ENCODE results near the gene PLXNA3. TPM values are rescaled to one million over a fixed set of nuclear protein-coding genes. Genes with fewer than 3 reads are reported as not detected.

The PLXNA3 gene
- 3.9 and 5.4 TPM in 2 replicates for total RNA-seq (2014; rRNA removed; shearing (Covaris generic))

DNA sequence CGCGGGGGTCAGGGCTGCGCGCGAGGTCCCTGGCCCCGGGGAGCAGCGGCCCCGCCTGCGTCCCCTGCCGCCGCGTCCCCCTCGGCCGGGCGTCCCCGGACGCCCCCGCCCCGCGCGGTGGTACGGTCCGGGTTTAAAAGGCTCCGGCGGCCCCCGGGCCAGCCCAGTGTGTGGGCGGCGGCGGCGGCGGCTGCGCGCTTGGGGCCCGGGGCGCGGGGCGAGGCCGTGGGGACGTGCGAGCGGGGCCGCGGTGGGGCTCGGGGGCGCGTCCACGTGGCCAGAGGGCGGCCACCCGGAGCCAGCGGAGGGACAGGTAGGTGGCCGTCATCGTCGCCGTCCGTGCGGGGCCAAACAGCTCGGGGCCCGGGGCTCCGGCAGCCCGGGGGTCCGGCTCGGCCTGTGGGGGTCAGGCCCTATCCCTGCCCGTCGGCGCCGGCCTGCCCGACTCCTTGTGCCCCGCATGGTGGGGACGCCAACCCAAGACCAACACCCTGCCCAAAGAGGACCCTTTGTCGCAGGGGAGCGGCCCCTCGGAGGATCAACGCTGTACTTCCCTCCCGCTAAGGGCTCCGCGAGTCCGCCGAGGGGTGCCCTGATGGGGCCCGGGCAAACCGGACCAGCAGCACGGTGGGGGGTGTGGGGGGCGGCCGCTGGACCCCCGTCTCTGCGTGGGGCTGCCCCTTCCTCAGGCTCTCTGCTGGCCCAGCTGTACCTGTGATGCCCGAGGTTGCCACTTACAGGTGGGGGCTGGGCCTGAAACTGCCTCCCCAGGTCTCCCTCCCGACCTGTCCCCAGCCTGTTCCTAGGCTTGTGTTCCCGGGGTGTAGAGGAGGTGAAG is at the start of gene PLXNA3:
Gene PLXNA3 (plus strand): TSS at position 166 of the 838 bp plus-strand sequence. CDS start 1,903 bp downstream, outside the sequence.
- DNase-seq (ENCODE audit: low read depth), result peak; percentile 35

DNA sequence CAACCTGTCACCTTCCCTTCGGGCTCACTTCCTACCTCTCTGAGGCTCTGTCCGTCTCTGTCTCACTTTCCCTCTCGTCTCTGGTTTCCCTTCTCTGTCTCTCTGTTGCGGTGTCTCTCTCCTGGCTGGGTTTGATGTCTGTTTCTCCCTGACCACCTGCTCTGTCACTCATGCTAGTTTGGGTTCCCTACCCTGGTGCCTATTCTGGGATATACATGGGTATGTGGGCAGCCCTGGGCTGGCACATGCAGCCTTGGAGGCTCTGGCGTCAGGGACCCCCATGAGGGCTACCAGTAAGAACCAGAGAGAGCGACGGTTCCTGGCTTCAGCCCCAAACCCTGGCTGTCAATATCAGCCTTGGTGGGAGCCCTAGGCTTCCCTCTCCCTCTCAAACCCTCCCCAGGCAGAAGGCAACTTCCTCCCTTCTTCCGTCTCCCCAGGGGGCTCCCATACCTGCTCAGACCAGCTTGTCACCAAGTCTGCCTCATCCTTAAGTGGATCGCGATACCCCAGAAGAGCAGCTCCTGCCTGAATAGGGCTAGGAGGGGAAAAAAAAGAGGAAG is 49.3 kb upstream of the PLXNA3 start:
- no peak for DNase-seq (ENCODE audit: low read depth)

DNA sequence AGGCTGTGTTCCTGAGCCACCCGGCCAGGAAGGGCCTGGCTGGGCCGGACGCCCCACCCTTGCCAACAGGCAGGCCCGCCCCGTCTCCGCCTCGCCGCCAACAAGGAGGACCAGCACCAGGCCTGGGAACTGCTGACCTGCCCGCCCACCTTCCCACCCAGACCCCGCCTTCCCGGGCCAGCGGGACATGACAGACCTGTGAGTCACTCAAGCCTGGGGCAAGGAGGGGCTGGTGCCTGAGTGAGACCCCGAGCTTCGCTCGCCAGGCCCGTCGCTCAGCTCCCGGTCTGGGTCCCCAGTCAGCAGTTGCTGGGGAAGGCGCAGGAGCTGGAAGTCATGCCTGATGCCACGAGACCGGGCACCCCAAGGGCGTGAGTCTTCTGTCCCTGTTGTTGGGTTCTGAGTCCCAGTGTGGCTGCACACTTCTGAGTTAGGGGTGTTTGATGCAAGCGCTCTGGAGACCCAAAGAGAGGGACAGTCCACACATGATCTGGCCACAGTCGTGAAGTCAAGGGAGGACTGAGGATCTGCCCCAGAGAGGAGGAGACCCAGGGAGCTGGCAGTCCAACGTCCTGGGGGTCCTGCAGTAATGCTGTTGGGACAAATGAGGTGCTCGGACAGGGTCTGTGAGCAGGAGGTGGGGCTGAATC is 48.7 kb upstream of the PLXNA3 start, which contains the start of gene DNASE1L1:
Gene DNASE1L1 (minus strand): TSS at position 33 of the 650 bp plus-strand sequence. CDS start 3,686 bp downstream, outside the sequence.
- peak; percentile 88 for DNase-seq (ENCODE audit: low read depth)

DNA sequence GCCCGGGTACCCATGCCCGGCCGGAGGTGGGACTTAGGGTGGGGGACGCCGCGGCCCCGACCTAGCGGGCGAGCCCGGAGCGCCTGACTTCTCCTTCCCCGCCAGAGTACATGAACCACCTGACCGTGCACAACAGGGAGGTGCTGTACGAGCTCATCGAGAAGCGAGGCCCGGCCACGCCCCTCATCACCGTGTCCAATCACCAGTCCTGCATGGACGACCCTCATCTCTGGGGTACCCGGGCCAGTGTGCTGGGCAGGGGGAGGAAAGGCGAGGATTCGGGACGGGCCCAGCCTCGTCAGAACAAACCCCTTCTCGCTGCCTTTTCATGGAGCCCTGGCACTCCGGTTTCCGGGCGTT is 46.1 kb upstream of the PLXNA3 start:
- no peak for DNase-seq (ENCODE audit: low read depth)

DNA sequence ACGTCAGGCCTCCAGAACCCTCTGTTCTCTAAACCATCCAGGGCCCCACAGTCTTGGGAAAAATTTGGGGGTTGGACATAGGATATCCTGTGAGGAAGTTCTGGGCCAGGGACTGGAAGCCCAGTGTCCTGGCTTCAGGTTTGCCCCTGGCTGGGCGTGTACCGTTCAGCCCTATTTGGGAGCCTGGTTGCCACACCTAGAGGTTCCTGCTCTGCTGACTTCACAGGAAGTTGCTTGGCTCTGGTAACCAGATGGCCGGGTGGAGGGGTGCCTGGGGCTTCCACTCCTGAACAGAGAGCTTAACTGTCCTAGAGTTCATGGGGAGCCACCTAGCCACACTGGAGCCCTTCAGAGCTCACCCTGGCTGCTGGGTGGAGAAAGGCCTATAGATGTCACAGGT is 45.6 kb upstream of the PLXNA3 start:
- DNase-seq (ENCODE audit: low read depth), result no peak

DNA sequence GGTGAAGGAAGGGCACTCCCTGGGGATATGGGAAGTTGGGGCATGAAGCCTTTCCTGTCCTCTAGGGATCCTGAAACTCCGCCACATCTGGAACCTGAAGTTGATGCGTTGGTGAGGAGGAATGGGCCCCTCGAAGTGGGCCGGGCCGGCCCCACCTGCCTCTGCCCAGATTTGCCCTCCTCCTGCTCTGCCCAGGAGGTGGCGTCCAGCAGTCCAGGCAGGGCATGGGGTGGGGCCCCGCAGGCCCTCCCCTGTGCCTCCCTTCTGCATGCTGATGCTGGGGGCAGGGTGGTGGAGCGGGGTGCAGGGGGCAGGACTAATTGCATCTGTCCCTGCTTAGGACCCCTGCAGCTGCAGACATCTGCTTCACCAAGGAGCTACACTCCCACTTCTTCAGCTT is 44.9 kb upstream of the PLXNA3 start:
- no peak for DNase-seq (ENCODE audit: low read depth)

DNA sequence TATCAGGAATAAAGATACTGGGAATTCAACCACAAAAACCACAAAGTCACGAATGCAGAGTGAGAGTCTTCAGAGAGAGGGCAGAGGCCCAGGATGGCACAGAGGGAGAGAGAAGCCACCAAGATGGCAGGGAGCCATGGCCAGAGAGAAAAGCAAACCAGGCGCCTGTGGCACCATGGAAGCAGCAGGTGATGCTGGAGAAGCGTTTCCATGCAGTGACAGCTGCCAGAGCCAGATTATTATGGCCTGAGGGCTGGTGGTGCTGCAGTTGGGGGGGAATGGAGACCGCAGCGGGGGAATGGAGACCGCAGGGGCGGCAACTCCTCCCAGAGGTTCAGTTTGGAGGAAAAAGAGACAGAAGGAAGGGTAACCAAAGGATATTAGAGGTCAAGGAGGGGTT is 40.9 kb upstream of the PLXNA3 start:
- DNase-seq (ENCODE audit: low read depth), result peak; percentile 81

DNA sequence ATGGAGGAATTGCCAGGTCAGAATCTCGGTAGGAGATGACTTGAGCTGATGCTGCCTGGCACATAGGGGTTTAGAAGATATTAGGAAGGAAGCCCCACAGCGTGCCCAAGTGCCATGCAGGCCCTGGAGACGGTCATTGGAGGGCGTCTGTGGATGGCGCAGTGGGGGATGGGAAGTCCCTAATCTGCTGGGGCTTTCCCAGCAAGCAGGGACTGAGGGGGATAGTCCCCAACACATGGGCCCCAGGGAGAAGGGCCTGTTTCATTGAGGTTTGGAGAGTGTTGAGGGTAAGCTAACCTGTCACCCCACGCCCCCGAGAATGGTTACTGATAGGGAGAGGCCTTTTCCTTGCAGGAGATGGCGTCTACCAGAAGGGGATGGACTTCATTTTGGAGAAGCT is 38.9 kb upstream of the PLXNA3 start:
- DNase-seq (ENCODE audit: low read depth), result no peak

DNA sequence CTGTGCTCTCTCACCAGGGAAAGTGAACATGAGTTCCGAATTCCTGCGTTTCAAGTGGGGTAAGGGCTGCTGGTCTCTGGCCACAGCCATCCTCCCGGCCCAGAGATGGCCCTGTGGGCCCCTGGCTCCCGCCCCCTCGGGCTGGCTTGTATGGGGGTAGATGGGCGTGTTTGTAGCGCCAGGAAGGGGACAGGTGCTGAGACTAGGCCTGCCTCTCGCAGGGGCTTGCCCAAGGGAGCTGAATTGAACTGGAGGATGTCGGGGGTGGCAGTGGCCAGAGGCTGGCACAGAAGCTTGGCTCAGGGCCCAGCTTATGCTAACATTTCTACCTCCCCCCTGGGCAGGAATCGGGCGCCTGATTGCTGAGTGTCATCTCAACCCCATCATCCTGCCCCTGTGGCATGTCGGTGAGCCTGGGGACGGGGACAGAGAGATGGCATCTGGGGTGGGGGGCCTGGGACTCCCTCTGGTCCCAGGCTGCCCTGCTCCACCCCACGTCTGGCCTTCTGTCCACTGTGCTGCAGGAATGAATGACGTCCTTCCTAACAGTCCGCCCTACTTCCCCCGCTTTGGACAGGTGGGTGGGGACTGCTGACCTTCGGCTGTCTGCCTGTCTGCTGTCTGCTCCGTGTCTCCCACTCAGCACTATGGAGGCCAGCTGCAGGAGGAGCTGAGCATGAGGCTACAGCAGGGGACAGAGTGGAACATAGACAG is 38.2 kb upstream of the PLXNA3 start:
- DNase-seq (ENCODE audit: low read depth), result no peak

DNA sequence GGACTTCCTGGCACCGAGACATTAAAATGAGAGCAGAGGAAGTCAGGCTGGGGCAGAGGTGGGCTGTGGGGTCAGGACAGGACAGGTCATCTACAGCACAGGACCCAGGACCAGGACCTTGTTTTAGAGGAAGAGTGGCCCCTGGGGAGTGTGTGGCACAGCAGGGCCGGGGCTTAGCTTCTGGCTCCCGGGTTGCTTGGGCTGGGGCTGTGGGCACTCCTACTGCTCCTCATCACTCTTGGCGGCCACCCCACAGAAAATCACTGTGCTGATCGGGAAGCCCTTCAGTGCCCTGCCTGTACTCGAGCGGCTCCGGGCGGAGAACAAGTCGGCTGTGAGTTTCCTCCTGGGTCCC is 37.7 kb upstream of the PLXNA3 start:
- no peak for DNase-seq (ENCODE audit: low read depth)

DNA sequence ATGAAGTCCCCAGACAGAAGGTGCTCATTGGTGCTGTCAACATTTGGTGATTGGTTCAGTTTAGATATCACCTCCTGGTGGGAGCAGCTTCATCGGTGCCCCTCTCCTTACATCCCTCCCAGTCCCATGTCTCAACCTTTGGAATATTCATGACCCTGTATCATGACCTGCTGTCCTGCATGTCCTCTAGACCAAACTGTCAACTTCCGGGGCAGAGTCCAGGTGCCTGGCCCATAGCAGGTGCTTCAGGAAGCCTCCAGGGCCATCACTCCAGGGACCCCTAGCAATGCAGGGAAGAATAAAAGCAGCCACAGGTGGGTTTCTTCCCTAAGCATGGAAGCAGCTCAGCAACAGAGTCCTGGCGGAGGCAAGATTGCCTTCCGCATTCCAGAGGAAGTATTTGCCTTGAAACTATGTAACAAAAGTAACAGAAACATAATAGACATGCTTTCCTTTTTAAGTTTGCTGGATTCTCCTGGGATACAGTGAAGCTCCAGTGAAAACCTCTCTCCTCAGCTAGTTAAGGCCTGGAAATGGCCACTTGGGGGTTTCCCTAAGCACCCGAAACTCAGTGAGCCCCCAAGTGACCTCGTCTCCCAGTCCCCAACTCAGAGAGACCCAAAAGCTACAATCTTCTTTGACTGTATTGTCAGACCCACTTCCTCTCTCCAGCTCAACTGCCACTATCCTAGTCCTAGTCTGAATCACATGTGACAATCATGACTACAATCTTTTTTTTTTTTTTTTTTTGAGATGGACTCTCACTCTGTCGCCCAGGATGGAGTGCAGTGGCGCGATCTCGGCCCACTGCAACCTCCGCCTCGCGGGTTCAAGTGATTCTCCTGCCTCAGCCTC is 30.9 kb upstream of the PLXNA3 start:
- no peak for DNase-seq (ENCODE audit: low read depth)

DNA sequence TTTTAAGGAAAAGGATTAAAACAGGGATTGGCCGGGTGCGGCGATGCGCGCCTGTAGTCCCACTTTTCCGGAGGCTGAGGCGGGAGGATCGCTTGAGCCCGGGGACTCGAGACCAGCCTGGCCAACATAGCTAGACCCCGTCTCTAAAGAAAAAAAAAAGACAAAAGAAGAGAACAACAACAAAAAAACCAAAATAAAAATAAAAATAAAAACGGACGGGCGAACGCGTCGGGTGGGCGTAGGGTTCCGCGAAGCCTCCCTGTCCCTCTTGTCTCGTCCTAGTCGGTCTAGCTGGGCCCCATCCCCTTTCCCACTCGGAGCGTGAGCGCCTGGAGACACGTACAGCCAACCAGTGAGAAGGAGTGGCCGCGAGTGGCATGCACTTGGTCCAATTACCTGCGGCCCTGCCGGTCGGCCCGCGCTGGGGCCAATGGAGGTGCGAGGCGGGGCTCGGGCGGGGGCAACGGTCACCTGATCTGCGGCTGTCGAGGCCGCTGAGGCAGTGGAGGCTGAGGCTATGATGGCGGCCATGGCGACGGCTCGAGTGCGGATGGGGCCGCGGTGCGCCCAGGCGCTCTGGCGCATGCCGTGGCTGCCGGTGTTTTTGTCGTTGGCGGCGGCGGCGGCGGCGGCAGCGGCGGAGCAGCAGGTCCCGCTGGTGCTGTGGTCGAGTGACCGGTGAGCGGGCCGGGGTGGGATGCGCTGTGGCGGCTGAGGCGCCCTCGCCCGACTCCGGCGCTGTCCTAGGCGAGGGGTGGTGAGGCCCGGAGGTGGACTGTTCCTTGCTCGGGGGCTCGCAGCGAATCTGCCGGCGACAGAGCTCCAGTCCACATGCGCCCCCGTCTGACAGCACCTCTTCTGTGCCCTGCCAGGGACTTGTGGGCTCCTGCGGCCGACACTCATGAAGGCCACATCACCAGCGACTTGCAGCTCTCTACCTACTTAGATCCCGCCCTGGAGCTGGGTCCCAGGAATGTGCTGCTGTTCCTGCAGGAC is 29.6 kb upstream of the PLXNA3 start, which contains the start of gene ATP6AP1:
Gene ATP6AP1 (plus strand): TSS at position 502 of the 996 bp plus-strand sequence. CDS start 16 bp downstream, at position 518.
- DNase-seq (ENCODE audit: low read depth), result peak; percentile 92

DNA sequence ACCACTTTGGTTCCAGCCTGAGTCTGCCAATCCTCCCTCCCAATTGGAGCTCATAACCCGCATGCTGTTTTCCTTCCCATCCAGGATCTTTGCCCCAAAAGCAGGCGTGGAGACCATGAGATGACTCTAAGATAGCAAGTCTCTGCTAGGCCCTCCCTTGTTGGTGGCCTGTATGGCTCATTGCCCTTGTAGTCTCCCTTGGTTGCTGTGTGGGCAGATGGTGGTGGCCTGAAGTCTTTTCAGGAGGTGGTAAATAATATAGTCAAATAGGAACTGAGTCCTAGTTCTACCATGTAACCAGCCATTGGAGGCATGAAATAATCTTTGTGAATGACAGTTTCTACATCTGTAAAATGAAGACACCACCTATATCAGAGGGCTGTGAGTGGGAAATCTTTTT is 28.4 kb upstream of the PLXNA3 start:
- no peak for DNase-seq (ENCODE audit: low read depth)

DNA sequence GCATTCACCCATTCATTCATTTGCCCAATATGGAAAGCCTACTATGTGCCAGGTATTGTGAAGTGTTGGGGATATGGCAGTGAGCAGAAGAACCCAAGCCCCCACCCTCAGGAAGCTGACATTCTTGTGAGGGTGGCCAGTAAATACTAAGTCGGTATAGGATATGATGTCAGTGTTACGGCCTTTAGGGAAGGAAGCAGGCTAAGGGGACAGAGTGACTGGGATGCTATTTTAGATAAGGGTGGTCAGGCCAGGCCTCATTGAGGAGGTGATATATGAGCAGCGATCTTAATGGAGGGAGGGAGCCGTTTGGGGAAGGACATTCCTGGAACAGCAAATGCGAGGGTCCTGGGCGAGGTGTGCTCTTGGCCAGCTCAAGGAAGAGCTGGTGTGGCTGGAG is 27.6 kb upstream of the PLXNA3 start:
- no peak for DNase-seq (ENCODE audit: low read depth)

DNA sequence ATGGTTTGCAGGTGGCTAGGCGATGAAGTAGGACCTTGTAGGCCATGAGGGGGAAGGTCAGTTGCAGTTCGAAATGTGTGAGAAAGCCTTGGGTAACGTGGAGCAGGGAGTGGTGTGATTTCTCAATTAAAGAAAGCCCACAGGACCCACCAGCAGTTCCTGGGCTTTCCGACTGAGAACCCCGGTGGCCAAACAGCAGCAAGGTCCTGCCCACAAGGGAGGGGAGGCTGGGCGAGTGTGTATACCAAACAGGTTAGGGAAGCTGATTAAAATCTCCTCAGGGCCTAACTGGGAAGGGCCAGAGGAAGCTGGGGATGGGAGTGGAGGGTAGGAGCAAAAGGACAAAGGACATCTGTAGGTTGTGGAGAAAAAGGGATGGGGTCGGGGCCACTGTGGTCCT is 27.2 kb upstream of the PLXNA3 start:
- DNase-seq (ENCODE audit: low read depth), result no peak

DNA sequence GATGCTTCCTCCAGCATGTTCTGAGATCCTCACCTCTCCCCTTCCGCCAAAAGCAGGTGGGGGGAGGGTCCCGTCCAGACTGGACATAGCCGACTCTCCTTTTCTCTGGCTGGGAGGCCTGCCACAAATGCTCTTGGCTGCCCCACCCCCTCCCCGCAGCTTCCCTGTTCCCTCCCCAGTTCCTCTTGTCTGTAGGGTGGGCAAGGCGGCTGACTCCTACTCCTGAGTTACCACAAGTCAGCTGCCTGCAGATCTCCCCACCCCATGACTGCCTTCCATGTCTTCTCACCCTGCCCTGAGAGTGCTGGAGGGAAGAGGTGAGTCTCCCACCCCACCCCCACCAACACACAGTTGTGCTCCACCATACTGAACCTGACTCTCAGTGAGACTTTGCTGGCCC is 26.7 kb upstream of the PLXNA3 start:
- no peak for DNase-seq (ENCODE audit: low read depth)

DNA sequence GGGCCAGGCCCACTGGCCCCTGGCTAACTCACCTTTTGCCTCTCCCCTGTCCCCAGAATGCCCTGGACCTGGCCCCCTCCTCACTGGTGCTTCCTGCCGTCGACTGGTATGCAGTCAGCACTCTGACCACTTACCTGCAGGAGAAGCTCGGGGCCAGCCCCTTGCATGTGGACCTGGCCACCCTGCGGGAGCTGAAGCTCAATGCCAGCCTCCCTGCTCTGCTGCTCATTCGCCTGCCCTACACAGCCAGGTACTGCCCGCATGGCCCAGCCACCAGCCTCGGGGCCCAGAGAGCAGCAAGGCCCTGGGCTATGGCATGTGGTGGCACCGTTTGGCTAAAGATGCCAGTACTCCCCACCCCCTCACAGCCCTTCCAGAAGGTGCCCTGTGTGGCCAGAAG is 25.9 kb upstream of the PLXNA3 start:
- no peak for DNase-seq (ENCODE audit: low read depth)

DNA sequence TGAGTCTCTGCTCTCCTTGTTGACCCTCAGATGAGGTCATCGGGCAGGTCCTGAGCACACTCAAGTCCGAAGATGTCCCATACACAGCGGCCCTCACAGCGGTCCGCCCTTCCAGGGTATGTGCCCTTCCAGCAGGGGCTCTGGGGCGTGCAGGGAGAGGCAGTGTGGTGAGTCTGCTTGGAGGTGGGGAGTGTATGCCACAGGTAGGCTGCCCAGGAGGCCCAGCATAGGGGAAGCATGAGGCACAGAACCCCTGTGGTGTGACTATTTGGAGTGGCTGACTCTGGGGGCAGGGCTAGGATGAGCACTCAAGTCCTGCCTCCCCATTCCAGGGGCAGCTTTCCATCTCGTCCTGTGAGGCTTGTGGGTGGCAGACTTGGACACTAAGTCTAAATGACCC is 24.5 kb upstream of the PLXNA3 start:
- DNase-seq (ENCODE audit: low read depth), result no peak

DNA sequence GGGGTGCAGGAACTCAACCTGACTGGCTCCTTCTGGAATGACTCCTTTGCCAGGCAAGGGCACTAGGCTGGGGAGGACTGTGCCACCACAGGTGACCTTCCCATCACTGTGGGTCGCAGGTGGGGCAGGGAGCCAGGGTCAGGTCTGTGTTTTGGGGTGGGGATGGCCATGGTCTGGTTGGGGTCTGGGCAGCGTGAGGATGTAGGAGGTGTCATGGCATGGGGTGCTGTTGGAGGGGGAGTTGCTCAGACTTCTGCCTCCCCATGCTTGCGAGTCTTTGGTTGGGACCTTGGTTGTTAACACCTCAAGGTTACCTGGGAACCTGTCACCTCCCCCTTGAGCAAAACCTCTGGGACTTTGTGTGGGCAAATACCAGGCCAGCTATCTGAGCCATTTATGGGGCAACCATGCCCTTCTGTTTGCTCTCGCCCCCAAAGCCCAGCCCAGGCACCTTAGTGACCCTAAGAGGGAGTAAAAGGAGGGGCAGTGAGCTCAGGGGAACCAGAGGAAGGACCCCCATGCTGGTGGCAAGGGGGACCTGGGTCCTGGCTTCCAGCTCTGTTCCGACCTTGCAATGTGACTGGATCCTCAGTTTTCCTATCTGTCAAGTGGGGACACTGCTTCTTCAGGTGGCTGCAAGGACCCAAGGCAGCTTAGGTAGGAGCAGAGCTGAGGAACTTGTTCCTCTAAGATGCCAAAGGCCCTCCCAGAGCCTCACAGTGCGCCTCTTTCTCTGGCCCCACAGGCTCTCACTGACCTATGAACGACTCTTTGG is 23.5 kb upstream of the PLXNA3 start:
- no peak for DNase-seq (ENCODE audit: low read depth)

Measured in RPMI7951 (cell line).